Measurements from ENCODE around the gene AUTS2.

AUTS2 gene

GRCh38 chr7:70725448-70725847 lies 1127.2 kb downstream of the AUTS2 start:
- Histone ChIP-seq H3K9me3 (ENCODE audit: insufficient read depth, low read length) (no peaks in the 10 kb centered on the region), H3K9me2 (replicated peaks; ENCODE audit: insufficient read depth, low read length) (no peaks in the 10 kb centered on the region), H3K4me3 (ENCODE audit: insufficient read depth, low read length, poor library complexity, severe bottlenecking) (no peak overlapping the region), H3K36me3 (ENCODE audit: low read length) (no peaks in the 10 kb centered on the region), H4K20me1 (ENCODE audit: low read depth, low read length) (0 out of 2 replicates have a peak, but pooled peaks cover 8% of the 10 kb centered on the region), H2AFZ (ENCODE audit: low read depth, low read length, severe bottlenecking) (no peak overlapping the region), H3K9ac (ENCODE audit: low read length) (no peak overlapping the region), H3K27ac (ENCODE audit: low read depth, low read length) (no peak overlapping the region), H3K79me2 (ENCODE audit: insufficient read depth, low read length) (no peaks in the 10 kb centered on the region), H3K4me2 (ENCODE audit: low read depth, low read length, poor library complexity, severe bottlenecking) (no peak overlapping the region), H3F3A (ENCODE audit: insufficient read depth) (no peaks in the 10 kb centered on the region), H3K27me3 (ENCODE audit: low read length) (no peaks in the 10 kb centered on the region)
- TF ChIP-seq CTCF (IDR thresholded peaks at IDR 0.05; ENCODE audit: insufficient read depth, low read length, poor library complexity, severe bottlenecking) (no peak), EZH2phosphoT487 (conservative IDR thresholded peaks at IDR 0.05; ENCODE audit: low read length) (no peak)

GRCh38 chr7:70726294-70726693 lies 1128.0 kb downstream of the AUTS2 start:
- no peak overlapping the region for H3K27ac ChIP-seq (ENCODE audit: low read depth, low read length)
- no peaks in the 10 kb centered on the region for H3K36me3 ChIP-seq (ENCODE audit: low read length)
- no peak overlapping the region for H3K4me2 ChIP-seq (ENCODE audit: low read depth, low read length, poor library complexity, severe bottlenecking)
- no peaks in the 10 kb centered on the region for H3K9me2 ChIP-seq (replicated peaks; ENCODE audit: insufficient read depth, low read length)
- no peak overlapping the region for H3K9ac ChIP-seq (ENCODE audit: low read length)
- H3K27me3 ChIP-seq (ENCODE audit: low read length) = no peaks in the 10 kb centered on the region
- no peaks in the 10 kb centered on the region for H3K79me2 ChIP-seq (ENCODE audit: insufficient read depth, low read length)
- 0 out of 2 replicates have a peak, but pooled peaks cover 7% of the 10 kb centered on the region for H4K20me1 ChIP-seq (ENCODE audit: low read depth, low read length)
- H3F3A ChIP-seq (ENCODE audit: insufficient read depth) = no peaks in the 10 kb centered on the region
- no peak overlapping the region for H3K4me3 ChIP-seq (ENCODE audit: insufficient read depth, low read length, poor library complexity, severe bottlenecking)
- TF ChIP-seq CTCF (IDR thresholded peaks at IDR 0.05; ENCODE audit: insufficient read depth, low read length, poor library complexity, severe bottlenecking) (no peak), EZH2phosphoT487 (conservative IDR thresholded peaks at IDR 0.05; ENCODE audit: low read length) (no peak)
- no peak overlapping the region for H2AFZ ChIP-seq (ENCODE audit: low read depth, low read length, severe bottlenecking)
- no peaks in the 10 kb centered on the region for H3K9me3 ChIP-seq (ENCODE audit: insufficient read depth, low read length)

GRCh38 chr7:70726951-70727378 lies 1128.7 kb downstream of the AUTS2 start:
- Histone ChIP-seq H3K36me3 (ENCODE audit: low read length) (no peaks in the 10 kb centered on the region), H3K9ac (ENCODE audit: low read length) (no peak overlapping the region), H3K9me2 (replicated peaks; ENCODE audit: insufficient read depth, low read length) (no peaks in the 10 kb centered on the region), H3K79me2 (ENCODE audit: insufficient read depth, low read length) (no peaks in the 10 kb centered on the region), H3K27me3 (ENCODE audit: low read length) (no peaks in the 10 kb centered on the region), H3K4me2 (ENCODE audit: low read depth, low read length, poor library complexity, severe bottlenecking) (no peak overlapping the region), H4K20me1 (ENCODE audit: low read depth, low read length) (0 out of 2 replicates have a peak, but pooled peaks cover under 1% of the 10 kb centered on the region), H3K4me3 (ENCODE audit: insufficient read depth, low read length, poor library complexity, severe bottlenecking) (no peak overlapping the region), H2AFZ (ENCODE audit: low read depth, low read length, severe bottlenecking) (no peak overlapping the region), H3F3A (ENCODE audit: insufficient read depth) (no peaks in the 10 kb centered on the region), H3K9me3 (ENCODE audit: insufficient read depth, low read length) (no peaks in the 10 kb centered on the region), H3K27ac (ENCODE audit: low read depth, low read length) (no peak overlapping the region)
- TF ChIP-seq EZH2phosphoT487 (conservative IDR thresholded peaks at IDR 0.05; ENCODE audit: low read length) (no peak), CTCF (IDR thresholded peaks at IDR 0.05; ENCODE audit: insufficient read depth, low read length, poor library complexity, severe bottlenecking) (no peak)

Measured in SU-DHL-6 (cell line).